ENCODE measurements around the gene CDCP2.

The CDCP2 gene

DNA sequence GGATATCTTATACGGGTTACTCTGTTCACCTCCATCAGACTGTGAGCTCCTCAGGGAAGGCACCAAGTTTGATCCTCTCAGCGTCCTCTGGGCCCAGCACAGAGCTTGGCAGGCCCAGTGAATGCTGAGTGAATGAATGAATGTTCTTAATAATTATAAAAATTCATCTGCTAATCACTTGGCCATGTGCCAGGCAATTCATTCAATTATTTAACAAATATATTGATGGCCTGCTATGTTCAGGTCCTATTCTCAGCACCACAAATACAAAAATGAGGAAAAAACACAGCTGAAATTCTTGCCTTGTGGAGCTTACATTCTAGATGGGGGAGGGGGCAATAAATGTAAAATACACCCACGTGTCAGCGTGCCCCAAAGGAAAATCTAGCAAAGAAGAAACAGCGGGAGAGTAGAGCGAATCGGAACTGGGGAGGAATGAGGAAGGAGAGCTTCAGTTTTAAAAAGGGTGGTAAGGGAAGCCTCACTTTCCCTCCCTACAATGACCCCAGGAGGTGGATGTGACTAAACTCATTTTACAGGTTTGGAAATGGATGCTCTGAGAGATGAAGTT lies 15.8 kb downstream of the CDCP2 start:
- no peak for DNase-seq (ENCODE audit: low spot score)

DNA sequence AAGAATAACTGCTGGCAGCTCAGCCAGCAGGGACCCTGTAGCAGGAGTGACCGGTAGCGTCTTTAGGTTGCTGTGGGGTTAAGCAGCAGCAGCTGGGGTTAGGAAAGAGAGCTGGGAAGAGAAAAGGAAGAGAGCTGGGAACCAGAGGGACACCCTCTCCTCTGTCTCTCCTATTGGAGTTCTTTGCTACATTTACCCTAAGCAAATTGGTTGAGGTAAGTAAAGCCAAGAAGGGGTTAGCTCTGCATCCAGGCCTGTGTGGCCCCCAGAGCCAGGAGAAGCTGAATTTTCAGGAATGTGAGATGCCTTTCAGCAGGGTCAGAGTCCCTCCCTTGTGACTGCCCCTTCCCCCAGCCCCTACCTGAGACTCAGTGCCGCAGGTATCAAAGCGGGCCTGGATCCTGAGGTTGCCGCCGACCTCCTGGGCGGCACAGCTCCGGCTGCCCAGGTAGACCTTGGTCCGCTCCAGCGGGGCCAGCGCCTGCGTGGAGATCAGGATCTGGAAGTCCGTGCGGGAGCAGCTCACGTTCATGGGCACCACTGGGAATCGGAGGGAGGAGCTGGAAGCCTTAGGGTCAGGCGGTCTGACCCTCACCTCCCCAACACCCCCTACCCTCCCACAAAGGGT lies 16.4 kb downstream of the CDCP2 start:
- DNase-seq (ENCODE audit: low spot score): no peak

- DNase-seq (ENCODE audit: low spot score): no peak
Measured at GRCh38 chr1:54135436-54136120, 17.2 kb downstream of the CDCP2 start.

DNA sequence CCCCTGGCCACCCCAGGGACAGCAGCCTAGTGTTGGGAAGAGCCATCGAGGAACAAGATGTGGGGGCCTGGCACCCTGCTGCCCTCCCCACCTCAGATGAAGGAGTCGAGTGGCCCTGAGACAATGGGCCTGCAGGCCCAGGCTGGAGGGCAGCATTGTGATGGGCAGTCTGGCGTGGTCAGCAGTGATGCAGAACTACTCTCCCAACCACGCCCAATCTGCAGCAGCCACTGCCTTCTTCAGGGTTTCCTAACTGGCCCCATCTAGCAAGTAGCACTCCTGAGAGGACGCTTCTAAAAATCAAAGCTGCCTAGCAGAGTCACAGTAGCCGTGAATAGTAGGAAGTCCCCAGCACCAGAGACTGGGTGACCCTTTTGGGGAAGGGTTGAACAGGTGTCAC lies 18.5 kb downstream of the CDCP2 start:
- DNase-seq (ENCODE audit: low spot score): no peak

GRCh38 chr1:54132495-54132894 lies 20.3 kb downstream of the CDCP2 start:
- no peak for DNase-seq (ENCODE audit: low spot score)

- DNase-seq (ENCODE audit: low spot score): no peak
Measured at GRCh38 chr1:54131419-54131818, 21.4 kb downstream of the CDCP2 start.

DNA sequence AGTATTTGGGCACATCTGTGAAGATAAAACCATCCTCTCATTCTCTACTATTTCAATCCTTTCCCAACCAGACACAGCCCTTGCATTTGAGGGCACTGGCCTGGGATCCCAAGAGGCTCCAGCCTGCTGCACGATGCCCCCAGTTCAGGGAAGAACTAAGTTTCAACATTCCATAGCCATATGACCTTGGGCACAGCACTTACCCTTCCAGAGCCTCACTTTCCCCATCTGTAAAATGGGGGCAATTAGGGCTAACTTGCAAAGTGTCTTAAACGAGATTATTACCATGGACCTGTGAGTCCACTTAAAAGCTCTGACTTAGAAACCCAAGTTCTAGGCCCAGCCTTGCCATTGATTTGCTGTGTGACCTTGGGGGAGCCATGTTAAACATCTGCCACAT lies 22.9 kb downstream of the CDCP2 start:
- DNase-seq (ENCODE audit: low spot score): no peak

DNA sequence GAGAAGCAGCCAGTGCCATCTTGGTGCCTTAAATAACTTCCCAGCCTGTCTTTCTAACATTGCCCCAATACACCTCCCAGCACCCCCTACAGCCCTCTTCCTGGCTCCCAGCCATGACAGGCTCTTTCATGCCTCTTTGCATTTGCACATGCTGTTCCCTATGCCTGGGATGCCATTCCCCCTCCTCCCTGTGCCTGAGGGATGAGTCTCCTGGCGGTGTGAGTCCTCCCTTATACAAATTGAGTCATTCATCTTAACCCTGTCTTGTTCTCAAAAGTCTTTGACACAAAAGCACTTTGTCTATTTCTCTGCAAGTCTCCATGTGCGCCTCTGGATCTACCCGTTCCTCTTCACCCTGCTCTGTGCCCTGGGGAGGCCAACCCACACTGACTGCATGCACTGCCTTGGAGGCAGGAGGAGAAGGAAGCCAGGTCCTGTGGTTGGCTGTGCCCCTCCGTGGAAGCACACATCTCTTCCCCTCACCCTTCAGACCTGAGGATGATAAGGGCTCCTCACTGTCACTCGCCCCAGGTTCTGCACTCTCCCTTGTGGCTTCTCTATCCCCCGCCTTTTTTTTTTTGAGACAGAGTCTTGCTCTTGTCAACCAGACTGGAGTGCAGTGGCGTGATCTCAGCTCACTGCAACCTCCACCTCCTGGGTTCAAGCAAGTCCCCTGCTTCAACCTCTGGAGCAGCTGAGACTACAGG lies 25.1 kb downstream of the CDCP2 start:
- DNase-seq (ENCODE audit: low spot score): no peak

DNA sequence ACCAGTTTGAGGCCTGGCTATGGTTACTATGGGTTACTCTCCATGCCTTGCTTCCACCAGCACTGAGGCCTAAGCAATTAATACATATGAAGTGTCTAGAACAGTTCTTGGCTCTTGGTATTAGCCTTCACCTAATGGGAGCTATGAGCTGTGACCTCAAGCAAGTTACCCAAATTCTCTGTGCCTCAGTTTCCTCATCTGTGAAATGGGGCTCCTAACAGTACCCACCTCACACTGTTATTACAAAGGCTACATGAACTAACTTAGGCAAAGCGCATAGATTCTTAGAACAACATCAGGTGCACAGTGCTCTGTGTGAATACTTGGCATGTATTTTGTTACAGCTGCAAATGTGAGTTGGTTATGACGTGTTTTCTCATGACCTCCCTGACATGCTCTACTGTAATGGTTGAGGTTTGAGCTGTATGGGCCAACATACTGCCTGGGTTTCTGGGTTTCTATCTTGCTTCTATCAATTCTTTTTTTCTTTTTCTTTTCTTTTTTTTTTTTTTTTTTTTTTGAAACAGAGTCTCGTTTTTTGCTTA lies 26.5 kb downstream of the CDCP2 start:
- DNase-seq (ENCODE audit: low spot score): no peak

DNA sequence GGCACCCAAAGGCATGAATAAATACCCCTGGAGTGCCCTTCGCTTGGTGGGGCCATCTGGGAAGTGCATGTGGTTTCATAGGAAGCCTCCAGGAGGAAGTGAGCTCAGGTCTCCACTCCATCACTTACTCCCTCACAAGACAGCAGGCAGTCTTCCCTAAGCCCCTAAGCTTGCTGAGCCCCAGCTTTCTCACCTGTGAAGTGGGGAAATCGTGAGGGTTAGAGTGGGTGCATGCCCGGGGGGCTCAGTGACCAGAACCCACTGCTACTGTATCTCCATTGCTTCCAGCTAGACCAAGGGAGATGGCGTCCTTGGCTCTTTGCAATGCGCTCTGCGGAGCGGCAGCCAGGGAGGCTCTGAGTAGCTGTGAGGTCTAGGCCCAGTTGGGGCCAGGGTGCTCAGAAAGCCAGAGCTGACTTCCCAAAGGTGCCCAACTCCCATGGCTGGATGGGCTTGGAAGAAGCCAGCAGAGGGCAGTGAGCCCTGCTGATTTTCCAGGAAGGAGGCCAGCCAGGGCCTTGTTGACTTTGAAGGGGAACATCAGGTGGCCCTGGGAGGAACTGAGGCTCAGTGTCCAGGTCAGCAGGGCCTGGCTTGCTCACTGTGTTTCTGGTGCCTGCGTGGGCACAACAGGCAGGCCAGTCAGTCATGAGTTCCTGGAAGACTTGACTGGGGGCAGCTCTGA lies 27.3 kb downstream of the CDCP2 start:
- no peak for DNase-seq (ENCODE audit: low spot score)

DNA sequence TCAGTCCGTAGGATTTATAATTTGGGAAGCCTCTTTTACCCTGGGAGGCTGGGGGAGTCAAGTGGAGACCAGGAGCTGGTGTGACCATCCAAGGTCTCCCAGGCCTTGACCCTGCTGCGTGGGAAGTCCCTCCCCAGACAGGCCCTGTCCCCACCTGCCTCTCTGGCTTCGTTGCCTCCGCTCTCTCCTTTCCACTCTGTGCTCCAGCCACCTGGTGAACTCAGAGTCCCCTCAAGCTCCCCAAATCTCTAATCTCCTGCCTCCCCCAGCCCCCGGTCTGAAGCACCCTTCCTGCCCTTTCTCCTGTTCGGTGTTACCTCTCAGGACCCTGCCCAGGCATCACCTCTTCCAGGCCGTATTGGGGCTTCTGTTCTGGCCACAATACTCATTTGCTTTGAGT lies 27.9 kb downstream of the CDCP2 start:
- DNase-seq (ENCODE audit: low spot score): no peak

- DNase-seq (ENCODE audit: low spot score): no peak
Measured at GRCh38 chr1:54124472-54124871, 28.3 kb downstream of the CDCP2 start.

DNA sequence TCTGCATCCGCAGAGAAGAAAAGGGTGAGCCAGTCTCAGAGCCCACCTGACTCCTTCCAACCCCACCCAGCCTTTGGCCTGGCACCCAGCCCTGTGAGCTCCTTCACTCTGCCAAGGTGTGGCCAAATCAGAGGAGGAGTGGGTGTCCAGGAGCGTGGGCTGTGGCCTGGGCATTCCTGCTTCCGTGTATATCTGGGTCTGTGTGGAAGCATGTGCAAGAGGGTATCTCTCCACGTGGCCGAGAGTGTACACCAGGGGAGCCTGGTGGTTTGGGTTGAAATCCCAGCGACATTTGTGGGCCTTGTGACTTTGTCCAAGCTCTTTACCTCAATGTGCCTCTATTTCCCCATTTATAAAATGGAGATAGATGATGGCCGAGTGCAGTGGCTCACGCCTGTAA lies 29.8 kb downstream of the CDCP2 start:
- DNase-seq (ENCODE audit: low spot score): no peak

- DNase-seq (ENCODE audit: low spot score): no peak
Measured at GRCh38 chr1:54122135-54122751, 30.6 kb downstream of the CDCP2 start.

DNA sequence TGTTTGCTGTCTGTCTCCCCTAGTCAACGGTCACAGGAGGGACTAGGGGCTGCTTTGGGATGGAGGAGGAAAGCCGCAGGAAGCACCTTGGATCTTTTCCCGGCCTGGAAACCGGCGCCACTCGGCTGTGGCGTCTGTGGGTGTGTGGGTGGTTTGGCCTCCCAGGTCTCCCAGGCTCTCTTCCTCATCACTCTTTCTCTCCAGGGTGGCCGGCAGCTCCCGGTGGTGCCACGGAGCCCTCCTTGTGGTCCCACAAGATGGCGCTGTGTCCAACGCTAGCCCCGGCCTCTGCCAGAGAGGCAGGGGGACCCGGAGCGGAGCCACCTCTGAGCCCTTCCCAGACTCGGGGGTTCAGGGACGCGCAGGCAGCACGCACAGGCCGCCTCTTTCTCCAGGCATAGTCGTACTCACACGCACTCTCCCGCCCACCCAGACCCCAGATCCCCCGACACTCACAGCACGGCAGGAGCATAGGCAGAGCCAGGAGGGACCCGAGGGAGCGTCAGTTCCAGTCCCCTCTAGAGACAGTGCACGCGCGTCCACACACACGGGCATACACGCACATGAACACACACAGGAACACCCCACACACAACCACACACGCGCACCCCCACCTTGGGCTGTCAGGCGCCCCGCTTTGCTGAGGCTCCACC lies 31.2 kb downstream of the CDCP2 start:
- DNase-seq (ENCODE audit: low spot score): peak; percentile 36

- DNase-seq (ENCODE audit: low spot score): no peak
Measured at GRCh38 chr1:54120698-54121481, 31.9 kb downstream of the CDCP2 start.

DNA sequence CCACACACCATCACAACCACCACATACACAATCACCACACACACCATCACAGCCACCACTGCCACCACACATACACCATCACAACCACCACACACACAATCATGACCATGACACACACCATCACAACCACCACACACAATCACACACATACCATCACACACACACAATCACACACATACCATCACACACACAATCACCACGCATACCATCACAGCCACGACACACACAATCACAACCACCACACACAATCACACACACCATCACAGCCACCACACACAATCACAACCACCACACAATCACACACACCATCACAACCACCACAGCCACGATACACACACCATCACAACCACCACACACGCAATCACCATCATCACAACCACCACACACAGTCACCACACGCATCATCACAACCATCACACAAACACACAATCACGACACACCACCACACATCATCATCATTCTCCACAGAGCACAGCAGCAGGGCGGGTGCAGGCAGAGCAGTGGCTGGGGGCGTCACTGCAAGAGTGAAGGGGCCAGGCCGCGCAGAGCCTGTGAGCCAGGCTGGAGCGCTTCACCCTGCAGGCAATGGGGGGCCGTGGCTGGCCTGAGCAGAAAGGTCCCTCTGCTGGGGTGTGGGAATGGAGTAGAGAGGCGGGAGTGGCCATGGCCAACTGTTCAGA lies 32.6 kb downstream of the CDCP2 start:
- no peak for DNase-seq (ENCODE audit: low spot score)

- peak; percentile 54 for DNase-seq (ENCODE audit: low spot score)
Measured at GRCh38 chr1:54118704-54119103, 34.1 kb downstream of the CDCP2 start.

GRCh38 chr1:54117815-54118563 lies 34.8 kb downstream of the CDCP2 start:
- peak; percentile 50 for DNase-seq (ENCODE audit: low spot score)
